Measurements from ENCODE around the gene CAPN1. TPM values are rescaled to one million over a fixed set of nuclear protein-coding genes. Genes with fewer than 3 reads are reported as not detected.

Gene CAPN1
- total and polyA plus RNA-seq, 9 of the 15 experiments (the other 6 are each of a cell fraction or from before 2014, with no cell fraction given): 3.5 to 199 (median 61.6) TPM

DNA sequence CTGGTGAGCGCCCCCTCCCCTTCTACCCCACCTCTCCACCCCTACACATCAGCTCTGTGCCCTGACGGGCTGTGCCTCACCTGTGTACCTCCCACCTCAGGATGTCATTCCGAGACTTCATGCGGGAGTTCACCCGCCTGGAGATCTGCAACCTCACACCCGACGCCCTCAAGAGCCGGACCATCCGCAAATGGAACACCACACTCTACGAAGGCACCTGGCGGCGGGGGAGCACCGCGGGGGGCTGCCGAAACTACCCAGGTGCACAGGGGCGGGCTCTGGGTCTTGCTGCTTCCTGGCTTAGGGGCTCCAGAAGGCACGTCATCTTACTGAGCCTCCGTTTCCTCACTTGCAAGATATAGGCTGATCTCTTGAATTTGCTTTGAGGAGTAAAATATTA lies 6.8 kb downstream of the CAPN1 start:
- no peak overlapping the region for H3K4me2 ChIP-seq (ENCODE audit: insufficient read depth, low read length)
- H3K27me3 ChIP-seq (ENCODE audit: control insufficient read depth in 2 of 2, insufficient read depth in 2 of 2, low read length in 2 of 2): no peaks in the 10 kb centered on the region
- no peaks in the 10 kb centered on the region for H4K20me1 ChIP-seq (replicated peaks; ENCODE audit: control insufficient read depth, insufficient read depth, low read length)
- TF ChIP-seq ZNF274 (IDR thresholded peaks at IDR 0.05; ENCODE audit: borderline replicate concordance, low read depth, low read length) (no peak), ESRRA (IDR thresholded peaks at IDR 0.05; ENCODE audit: borderline replicate concordance, low read depth) (no peak), PCBP1 (IDR thresholded peaks at IDR 0.05; ENCODE audit: low read depth, low read length, poor library complexity, severe bottlenecking) (no peak), ETV5 (CRISPR knock-in tag; IDR thresholded peaks at IDR 0.05; ENCODE audit: low read depth) (no peak), MCM3 (IDR thresholded peaks at IDR 0.05) (no peak), ZFP1 (CRISPR knock-in tag; IDR thresholded peaks at IDR 0.05) (no peak), NELFE (IDR thresholded peaks at IDR 0.05; ENCODE audit: insufficient read depth, insufficient read length) (no peak), ZNF121 (CRISPR knock-in tag; conservative IDR thresholded peaks at IDR 0.05) (no peak), ZNF184 (CRISPR knock-in tag; IDR thresholded peaks at IDR 0.05) (no peak), SIN3B (IDR thresholded peaks at IDR 0.05; ENCODE audit: low read depth) (no peak), SNIP1 (IDR thresholded peaks at IDR 0.05; ENCODE audit: low read depth) (no peak), MAZ (CRISPR knock-in tag; conservative IDR thresholded peaks at IDR 0.05 in 1 of 2, IDR thresholded peaks at IDR 0.05 in 1 of 2) (no peak), ZNF444 (CRISPR knock-in tag; IDR thresholded peaks at IDR 0.05) (no peak)
- TF ChIP-seq, protein P1, sequence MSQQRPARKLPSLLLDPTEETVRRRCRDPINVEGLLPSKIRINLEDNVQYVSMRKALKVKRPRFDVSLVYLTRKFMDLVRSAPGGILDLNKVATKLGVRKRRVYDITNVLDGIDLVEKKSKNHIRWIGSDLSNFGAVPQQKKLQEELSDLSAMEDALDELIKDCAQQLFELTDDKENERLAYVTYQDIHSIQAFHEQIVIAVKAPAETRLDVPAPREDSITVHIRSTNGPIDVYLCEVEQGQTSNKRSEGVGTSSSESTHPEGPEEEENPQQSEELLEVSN (IDR thresholded peaks at IDR 0.05; ENCODE audit: borderline replicate concordance in 1 of 2, extremely low read depth in 1 of 2, insufficient read depth in 1 of 2, insufficient read length in 1 of 2, low read depth in 1 of 2, low read length in 1 of 2, poor library complexity in 1 of 2, severe bottlenecking in 1 of 2): no peak
- TF ChIP-seq, protein P2, sequence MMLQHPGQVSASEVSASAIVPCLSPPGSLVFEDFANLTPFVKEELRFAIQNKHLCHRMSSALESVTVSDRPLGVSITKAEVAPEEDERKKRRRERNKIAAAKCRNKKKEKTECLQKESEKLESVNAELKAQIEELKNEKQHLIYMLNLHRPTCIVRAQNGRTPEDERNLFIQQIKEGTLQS (IDR thresholded peaks at IDR 0.05): no peak
- TF ChIP-seq, protein P2 (CRISPR knock-in tag; conservative IDR thresholded peaks at IDR 0.05): no peak
- CTCF ChIA-PET (ENCODE audit: low intra/inter-chr PET ratio): no interaction called here
- WGBS (ENCODE audit: insufficient coverage, low coverage, missing lambda C conversion rate): 95% methylated on average over 16 of the region's 18 CpGs
- peaks cover 12% of the 10 kb centered on the region for H3K79me2 ChIP-seq (ENCODE audit: control insufficient read depth, insufficient read depth, low read length)
- intact Hi-C loops (cut with micrococcal nuclease) (no loop called here), in situ Hi-C loops (cut with MboI) (no loop called here)
- H3K4me3 ChIP-seq: no peak overlapping the region
- no peak overlapping the region for H3K27ac ChIP-seq (ENCODE audit: extremely low read depth, low read depth, low read length)
- ATAC-seq (no peak), DNase-seq (ENCODE audit: extremely low read depth in 1 of 4, low spot score in 3 of 4) (no peak), FAIRE-seq (no peak)
- H3K9ac ChIP-seq (ENCODE audit: insufficient read depth in 1 of 2, low read depth in 2 of 2, low read length in 2 of 2): no peak overlapping the region; a peak in 1 of 4 replicates
- no peak overlapping the region for H2AFZ ChIP-seq (ENCODE audit: low read depth, low read length)
- no TSS peak for BruUV-seq (replicated peaks)
- peaks cover 0 to 30% of the 10 kb centered on the region in 2 experiments; a peak in 3 of 5 replicates for H3K4me1 ChIP-seq (replicated peaks in 1 of 2; ENCODE audit: control insufficient read depth in 2 of 2, insufficient read depth in 2 of 2, low read length in 2 of 2)
- H3K9me3 ChIP-seq (replicated peaks; ENCODE audit: control insufficient read depth, insufficient read depth, low read depth, low read length): no peaks in the 10 kb centered on the region
- peaks cover 87% of the 10 kb centered on the region for H3K36me3 ChIP-seq (ENCODE audit: control insufficient read depth, insufficient read depth, low read length)
- POLR2A ChIA-PET: interaction anchor here (1.2 kb wide), 1 partner anchor 19 kb away, joined by 5 read pairs; the partner anchor contains the start of gene SPDYC
- peaks cover 3% of the 10 kb centered on the region for H3K9me1 ChIP-seq (ENCODE audit: control insufficient read depth, insufficient read depth, low read length)

Data from K562 (cell line).